Calu3 (cell line): ENCODE measurements around the gene MSI1. TPM values are rescaled to one million over a fixed set of nuclear protein-coding genes. Genes with fewer than 3 reads are reported as not detected.

Experiments
- BruUV-seq: library from RNA; stranded (reverse); fragments of 400-500 nt; replicated peaks from 2 replicates; lab custom pipeline; 2021; lab: Mats Ljungman, UMichigan
- CTCF ChIA-PET: fragments of 300-600 bp; sonication (Branson Sonifier 250); formaldehyde crosslinking; loops from one replicate; lab custom pipeline; 2022; ENCODE audit warnings: antibody characterized with exemption; lab: Charles Lee
- DNase-seq: peaks from one replicate; pipeline ENCODE4 v3.0.0; 2022
- H3K27ac Mint-ChIP-seq: one replicate; pipeline ENCODE4 v1.8.0; 2022; ENCODE audit warnings: mixed read lengths; ENCODE audit not compliant: unreplicated experiment
- H3K27me3 Mint-ChIP-seq: one replicate; pipeline ENCODE4 v1.8.0; 2022; ENCODE audit warnings: mixed read lengths; ENCODE audit not compliant: unreplicated experiment
- H3K36me3 Mint-ChIP-seq: one replicate; pipeline ENCODE4 v1.8.0; 2022; ENCODE audit warnings: mild to moderate bottlenecking, moderate library complexity, mixed read lengths; ENCODE audit not compliant: insufficient read depth, unreplicated experiment
- H3K4me1 Mint-ChIP-seq: one replicate; pipeline ENCODE4 v1.8.0; 2022; ENCODE audit warnings: mild to moderate bottlenecking, low read depth, mixed read lengths; ENCODE audit not compliant: unreplicated experiment
- H3K4me3 Mint-ChIP-seq: one replicate; pipeline ENCODE4 v1.8.0; 2022; ENCODE audit warnings: mild to moderate bottlenecking, low read depth, moderate library complexity, mixed read lengths; ENCODE audit not compliant: unreplicated experiment
- H3K9me3 Mint-ChIP-seq: one replicate; pipeline ENCODE4 v1.8.0; 2022; ENCODE audit warnings: low read depth, mixed read lengths; ENCODE audit not compliant: unreplicated experiment
- intact Hi-C: fragments of 100-400 bp; cut with micrococcal nuclease; formaldehyde crosslinking; loops from one replicate; pipeline ENCODE4 v1.10.0; 2022; ENCODE audit not compliant: unreplicated experiment
- total RNA-seq: library from RNA; stranded (reverse); gene quantifications from 2 replicates; pipeline ENCODE4 v1.2.3, GENCODE V29; 2022
- TF ChIP-seq, protein P1 (sequence below): fragments of 200-600 bp; IDR thresholded peaks from one replicate; pipeline ENCODE4 v1.8.0; 2022; ENCODE audit warnings: antibody characterized with exemption; ENCODE audit not compliant: unreplicated experiment

MSI1 gene
- total RNA-seq, 1 experiment from 2014 or later = 1.4 TPM

DNA sequence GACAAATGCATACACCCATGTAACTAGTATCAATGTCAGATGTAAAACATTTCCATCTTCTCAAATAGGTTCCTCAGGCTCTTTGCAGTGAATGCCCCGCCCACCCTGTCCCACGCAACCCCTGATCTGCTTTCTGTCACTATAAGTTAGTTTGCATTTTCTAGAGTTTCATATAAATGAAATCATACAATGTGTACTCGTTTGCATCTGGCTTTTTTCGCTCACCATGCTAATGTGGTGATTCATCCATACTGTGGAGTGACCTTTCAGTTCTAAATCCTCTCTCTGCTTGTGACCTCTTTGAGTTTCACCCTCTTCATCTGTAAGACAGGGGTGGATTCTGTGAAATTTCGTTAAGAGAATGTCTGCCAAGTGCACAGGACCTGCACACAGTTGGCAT is 30.6 kb upstream of the MSI1 start:
- no peak overlapping the region for H3K27ac Mint-ChIP-seq
- intact Hi-C loops = loop anchor here (5.0 kb wide), 1 partner anchor 42 kb away; no protein-coding TSS in a partner anchor
- no peak for DNase-seq
- TF ChIP-seq, protein P1, sequence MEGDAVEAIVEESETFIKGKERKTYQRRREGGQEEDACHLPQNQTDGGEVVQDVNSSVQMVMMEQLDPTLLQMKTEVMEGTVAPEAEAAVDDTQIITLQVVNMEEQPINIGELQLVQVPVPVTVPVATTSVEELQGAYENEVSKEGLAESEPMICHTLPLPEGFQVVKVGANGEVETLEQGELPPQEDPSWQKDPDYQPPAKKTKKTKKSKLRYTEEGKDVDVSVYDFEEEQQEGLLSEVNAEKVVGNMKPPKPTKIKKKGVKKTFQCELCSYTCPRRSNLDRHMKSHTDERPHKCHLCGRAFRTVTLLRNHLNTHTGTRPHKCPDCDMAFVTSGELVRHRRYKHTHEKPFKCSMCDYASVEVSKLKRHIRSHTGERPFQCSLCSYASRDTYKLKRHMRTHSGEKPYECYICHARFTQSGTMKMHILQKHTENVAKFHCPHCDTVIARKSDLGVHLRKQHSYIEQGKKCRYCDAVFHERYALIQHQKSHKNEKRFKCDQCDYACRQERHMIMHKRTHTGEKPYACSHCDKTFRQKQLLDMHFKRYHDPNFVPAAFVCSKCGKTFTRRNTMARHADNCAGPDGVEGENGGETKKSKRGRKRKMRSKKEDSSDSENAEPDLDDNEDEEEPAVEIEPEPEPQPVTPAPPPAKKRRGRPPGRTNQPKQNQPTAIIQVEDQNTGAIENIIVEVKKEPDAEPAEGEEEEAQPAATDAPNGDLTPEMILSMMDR = no peak
- BruUV-seq = no TSS peak
- peaks cover 59% of the 10 kb centered on the region for H3K27me3 Mint-ChIP-seq
- H3K4me1 Mint-ChIP-seq = peaks cover 16% of the 10 kb centered on the region
- H3K9me3 Mint-ChIP-seq = no peaks in the 10 kb centered on the region
- CTCF ChIA-PET = no interaction called here
- peaks cover 9% of the 10 kb centered on the region for H3K36me3 Mint-ChIP-seq
- no peak overlapping the region for H3K4me3 Mint-ChIP-seq

DNA sequence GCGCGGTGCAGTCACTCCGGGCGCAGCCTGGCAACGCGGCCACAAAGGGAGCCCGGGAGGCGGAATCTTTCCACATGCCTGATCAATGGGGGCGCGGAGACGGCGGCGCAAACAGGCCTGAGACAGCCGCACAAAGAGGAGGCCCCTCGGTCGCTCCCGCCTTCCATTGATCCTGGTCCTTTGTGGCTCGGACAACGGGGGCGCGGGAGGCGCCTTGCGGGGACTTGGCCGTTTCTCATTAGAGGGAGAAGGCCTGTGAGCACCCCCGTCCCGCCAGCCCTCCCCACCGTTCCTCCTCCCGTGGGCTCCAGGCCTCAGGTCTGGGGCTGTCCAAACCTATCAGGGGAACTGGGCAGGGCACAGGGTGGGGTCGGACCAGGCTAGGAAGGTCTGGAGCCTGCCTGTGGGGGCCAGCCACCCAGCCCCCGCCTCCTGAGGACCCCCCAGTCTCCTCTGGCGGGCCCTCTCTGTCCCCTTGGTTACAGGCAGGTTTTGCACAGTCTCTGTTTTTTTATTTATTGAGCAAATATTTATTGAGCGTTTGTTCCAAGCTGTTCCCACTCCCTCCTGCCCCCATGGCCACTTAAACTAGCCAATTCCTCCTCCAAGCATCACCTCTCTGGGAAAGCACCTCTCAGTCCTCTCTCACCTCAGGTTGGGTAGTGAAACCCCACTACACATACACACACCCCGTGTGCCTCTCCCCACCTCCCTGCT is 29.0 kb upstream of the MSI1 start:
- no peak for DNase-seq
- H3K4me1 Mint-ChIP-seq = peaks cover 16% of the 10 kb centered on the region
- TF ChIP-seq, protein P1 = no peak
- no peak overlapping the region for H3K27ac Mint-ChIP-seq
- peaks cover 11% of the 10 kb centered on the region for H3K36me3 Mint-ChIP-seq
- no peak overlapping the region for H3K4me3 Mint-ChIP-seq
- no peaks in the 10 kb centered on the region for H3K9me3 Mint-ChIP-seq
- peaks cover 44% of the 10 kb centered on the region for H3K27me3 Mint-ChIP-seq
- BruUV-seq = no TSS peak
- intact Hi-C loops = loop anchor here (5.0 kb wide), 1 partner anchor 41 kb away; no protein-coding TSS in a partner anchor
- CTCF ChIA-PET = no interaction called here

DNA sequence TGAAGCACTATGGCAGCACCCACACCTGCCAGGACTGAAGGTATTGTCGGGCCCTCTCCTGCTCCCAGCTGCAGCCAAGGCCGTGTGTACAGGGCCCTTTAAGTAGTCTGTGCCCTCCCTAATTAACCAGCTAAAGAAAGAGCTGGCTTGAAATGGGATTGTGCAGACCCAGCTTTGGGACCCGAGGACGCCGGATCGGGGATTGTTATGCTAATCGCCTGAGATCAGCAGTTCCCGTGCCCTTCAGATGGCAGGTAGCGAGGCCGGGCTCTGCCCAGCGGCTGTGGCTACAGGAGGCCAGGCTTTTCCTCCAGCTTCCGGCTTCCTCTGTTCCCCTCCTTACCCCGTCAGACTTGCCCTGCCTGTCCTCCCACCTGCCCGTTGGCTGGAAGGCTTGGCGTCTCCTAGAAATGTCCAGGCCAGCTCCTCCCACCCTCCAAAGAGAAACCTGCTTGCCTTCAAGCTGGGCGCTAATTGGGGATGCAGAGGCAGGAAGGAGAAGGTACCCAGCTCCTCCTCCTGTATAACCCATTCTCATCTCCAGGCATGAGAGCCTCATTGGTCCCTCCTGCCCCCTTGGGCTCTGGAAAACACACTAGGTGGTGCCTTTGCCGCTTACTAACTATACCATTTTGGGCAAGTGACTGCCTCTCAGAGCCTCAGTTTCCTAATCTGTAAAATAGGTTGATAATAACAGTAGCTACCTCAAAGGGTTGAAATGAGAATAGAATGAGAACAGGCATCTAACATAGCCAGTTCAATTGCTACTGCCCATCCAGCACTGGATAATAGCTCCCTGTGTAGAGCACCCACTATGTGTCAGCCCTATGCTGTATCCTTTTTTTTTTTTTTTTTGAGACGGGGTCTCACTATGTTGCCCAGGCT is 25.8 kb upstream of the MSI1 start:
- CTCF ChIA-PET = interaction anchor here (0.6 to 1.9 kb wide), 3 partner anchors 28 to 140 kb away, joined by 4 to 8 read pairs (median 7); no protein-coding TSS in a partner anchor
- H3K4me1 Mint-ChIP-seq = peaks cover 14% of the 10 kb centered on the region
- peaks cover 31% of the 10 kb centered on the region for H3K27me3 Mint-ChIP-seq
- TF ChIP-seq, protein P1 = no peak
- H3K36me3 Mint-ChIP-seq = peaks cover 11% of the 10 kb centered on the region
- intact Hi-C loops = loop anchor here (5.0 kb wide), 1 partner anchor 37 kb away; no protein-coding TSS in a partner anchor
- H3K27ac Mint-ChIP-seq = no peak overlapping the region
- peak; percentile 90 for DNase-seq
- no TSS peak for BruUV-seq
- no peaks in the 10 kb centered on the region for H3K9me3 Mint-ChIP-seq
- H3K4me3 Mint-ChIP-seq = peak overlapping the region; percentile 15

DNA sequence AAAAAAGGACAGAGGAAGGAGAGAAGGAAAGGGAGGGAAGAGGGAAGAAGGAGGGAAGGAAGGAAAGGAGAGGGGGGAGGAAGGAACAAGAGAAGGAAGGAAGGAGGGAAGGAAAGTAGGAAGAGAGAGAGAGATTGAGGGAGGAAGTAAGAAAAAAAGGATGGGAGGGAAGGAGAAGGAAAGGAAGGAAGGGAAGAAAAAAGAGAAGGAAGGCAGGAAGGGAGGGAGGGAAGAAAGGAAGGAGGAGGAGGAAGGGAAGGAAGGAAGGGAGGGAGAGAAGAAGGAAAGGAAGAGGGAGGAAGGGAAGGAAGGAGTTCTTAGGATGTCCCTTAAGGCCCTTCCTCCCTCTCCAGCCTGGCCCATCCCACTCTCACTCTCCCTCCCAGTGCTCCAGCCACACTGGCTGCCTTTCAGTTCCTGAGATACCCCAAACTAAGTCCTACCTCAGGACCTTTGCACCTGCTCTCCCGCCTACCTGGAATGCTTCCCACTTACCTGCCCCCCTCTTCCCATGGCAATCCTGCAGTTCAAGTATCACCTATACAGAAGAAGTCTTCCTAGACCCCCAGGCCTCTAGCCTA is 21.7 kb upstream of the MSI1 start:
- Mint-ChIP-seq H3K4me3 (no peak overlapping the region), H3K9me3 (no peaks in the 10 kb centered on the region), H3K27me3 (peaks cover 31% of the 10 kb centered on the region), H3K4me1 (no peaks in the 10 kb centered on the region), H3K27ac (no peak overlapping the region), H3K36me3 (peaks cover 6% of the 10 kb centered on the region)
- DNase-seq = no peak
- no TSS peak for BruUV-seq
- intact Hi-C loops = no loop called here
- TF ChIP-seq, protein P1 = no peak
- CTCF ChIA-PET = no interaction called here
